Endodermal cell (in vitro differentiated cells): ENCODE data around the gene FUBP1. TPM values are rescaled to one million over a fixed set of nuclear protein-coding genes. Genes with fewer than 3 reads are reported as not detected.
"Not testable (repeated sequence)": the region's sequence is repeated elsewhere in the genome, so short reads cannot be mapped to it uniquely, and the experiment has no call there.

Source experiments
- DNase-seq: peaks from one replicate; pipeline ENCODE4 v3.0.0-alpha.2; 2017
- H3K27ac ChIP-seq: 2 replicates; pipeline ENCODE4 v1.5.1; 2013; ENCODE audit warnings: mild to moderate bottlenecking, low read depth, low read length, moderate library complexity
- H3K27me3 ChIP-seq: 2 replicates; pipeline ENCODE4 v1.6.1; 2013; ENCODE audit warnings: mild to moderate bottlenecking, low read length, moderate library complexity; ENCODE audit not compliant: insufficient read depth, control insufficient read depth, poor library complexity, severe bottlenecking
- H3K36me3 ChIP-seq: 2 replicates; pipeline ENCODE4 v1.7.0; 2013; ENCODE audit warnings: mild to moderate bottlenecking, low read length, moderate library complexity; ENCODE audit not compliant: control insufficient read depth, insufficient read depth
- H3K4me1 ChIP-seq: one replicate; pipeline ENCODE4 v1.7.0; 2013; ENCODE audit warnings: low read length; ENCODE audit not compliant: control insufficient read depth, insufficient read depth
- H3K4me3 ChIP-seq: 2 replicates; pipeline ENCODE4 v1.5.1; 2013; ENCODE audit warnings: mild to moderate bottlenecking, low read length, moderate library complexity
- H3K9ac ChIP-seq: 2 replicates; pipeline ENCODE4 v1.6.1; 2013; ENCODE audit warnings: mild to moderate bottlenecking, low read length, moderate library complexity; ENCODE audit not compliant: poor library complexity, severe bottlenecking; ENCODE audit errors: extremely low read depth
- H3K9me3 ChIP-seq: 2 replicates; pipeline ENCODE4 v1.6.1; 2013; ENCODE audit warnings: mild to moderate bottlenecking, low read length, moderate library complexity; ENCODE audit not compliant: control insufficient read depth
- H3K27ac Mint-ChIP-seq: 2 replicates; pipeline ENCODE4 v1.8.0; 2020; ENCODE audit warnings: mixed read lengths
- H3K27me3 Mint-ChIP-seq: 2 replicates; pipeline ENCODE4 v1.8.0; 2021; ENCODE audit warnings: mild to moderate bottlenecking, mixed read lengths; ENCODE audit not compliant: insufficient read depth
- H3K36me3 Mint-ChIP-seq: 2 replicates; pipeline ENCODE4 v1.8.0; 2020; ENCODE audit warnings: low read depth, mixed read lengths
- H3K4me1 Mint-ChIP-seq: 2 replicates; pipeline ENCODE4 v1.8.0; 2020; ENCODE audit warnings: mixed read lengths
- H3K4me3 Mint-ChIP-seq: 2 replicates; pipeline ENCODE4 v1.8.0; 2020; ENCODE audit warnings: mild to moderate bottlenecking, moderate library complexity, mixed read lengths
- H3K9me3 Mint-ChIP-seq: 2 replicates; pipeline ENCODE4 v1.8.0; 2020; ENCODE audit warnings: mild to moderate bottlenecking, mixed read lengths
- CTCF ChIP-seq: fragments of 200-600 bp; sonication (generic); conservative IDR thresholded peaks from 2 replicates; pipeline ENCODE4 v1.5.0; 2021; ENCODE audit warnings: antibody characterized with exemption, mild to moderate bottlenecking
- WGBS, 2 experiments: methylation state at CpG; one replicate each; pipeline versions ENCODE4 v1.1.5 to v1.1.7; 2013; ENCODE audit warnings: missing lambda C conversion rate in 2 of 2, mixed read lengths in 1 of 2; ENCODE audit not compliant: insufficient coverage in 1 of 2, insufficient read length in 1 of 2; 5-methylcytosine and 5-hydroxymethylcytosine counted together
- total RNA-seq, 2 donors: library from RNA; stranded (reverse); fragmentation: NEBNext Ultra II Directional in 1 of 2; extraction: Animal tissue kit (Norgen Biotek cat#: 25700) in 1 of 2; gene quantifications; 2 replicates in 1 of 2; 3 replicates in 1 of 2; pipeline ENCODE4 v1.2.1, GENCODE V29; 2021

The FUBP1 gene
- total RNA-seq, 2 donors from 2014 or later = 220 to 242 TPM

GRCh38 chr1:77926561-77927357 is 52.1 kb downstream of the FUBP1 start:
- H3K4me1 ChIP-seq = no peaks in the 10 kb centered on the region
- DNase-seq = no peak
- Mint-ChIP-seq H3K36me3 (peaks cover 12% of the 10 kb centered on the region), H3K27me3 (no peaks in the 10 kb centered on the region), H3K4me3 (no peak overlapping the region), H3K4me1 (no peaks in the 10 kb centered on the region), H3K27ac (no peak overlapping the region), H3K9me3 (no peaks in the 10 kb centered on the region)
- no peak overlapping the region for H3K27ac ChIP-seq
- TF ChIP-seq CTCF = no peak
- no peaks in the 10 kb centered on the region for H3K9me3 ChIP-seq
- no peak overlapping the region for H3K9ac ChIP-seq
- WGBS, 2 experiments = 88 to 89% methylated on average over 9 to 11 of the region's 13 CpGs
- no peak overlapping the region for H3K4me3 ChIP-seq
- H3K36me3 ChIP-seq = peaks cover 68% of the 10 kb centered on the region
- no peaks in the 10 kb centered on the region for H3K27me3 ChIP-seq

- Histone ChIP-seq H3K9me3 (no peaks in the 10 kb centered on the region), H3K9ac (no peak overlapping the region), H3K4me1 (no peaks in the 10 kb centered on the region), H3K4me3 (no peak overlapping the region), H3K27me3 (no peaks in the 10 kb centered on the region), H3K27ac (no peak overlapping the region), H3K36me3 (peaks cover 72% of the 10 kb centered on the region)
- H3K9me3 Mint-ChIP-seq = no peaks in the 10 kb centered on the region
- no peak overlapping the region for H3K27ac Mint-ChIP-seq
- no peaks in the 10 kb centered on the region for H3K27me3 Mint-ChIP-seq
- no peak for TF ChIP-seq CTCF
- 89 to 100% methylated on average over 1 to 2 of the region's 2 CpGs for WGBS, 2 experiments
- no peak for DNase-seq
- H3K36me3 Mint-ChIP-seq = peaks cover 12% of the 10 kb centered on the region
- H3K4me3 Mint-ChIP-seq = no peak overlapping the region
- H3K4me1 Mint-ChIP-seq = no peaks in the 10 kb centered on the region
Observed at GRCh38 chr1:77925956-77926355, 52.9 kb downstream of the FUBP1 start.

GRCh38 chr1:77925518-77925917 is 53.4 kb downstream of the FUBP1 start:
- 100% methylated on average over 1 of the region's 1 CpG; no CpG with 5 or more reads in 1 of the 2 experiments for WGBS, 2 experiments
- Mint-ChIP-seq H3K27ac (no peak overlapping the region), H3K27me3 (no peaks in the 10 kb centered on the region), H3K9me3 (no peaks in the 10 kb centered on the region), H3K36me3 (peaks cover 15% of the 10 kb centered on the region), H3K4me1 (no peaks in the 10 kb centered on the region), H3K4me3 (no peak overlapping the region)
- Histone ChIP-seq H3K4me1 (no peaks in the 10 kb centered on the region), H3K9me3 (no peaks in the 10 kb centered on the region), H3K36me3 (peaks cover 72% of the 10 kb centered on the region), H3K27ac (no peak overlapping the region), H3K4me3 (no peak overlapping the region), H3K9ac (no peak overlapping the region), H3K27me3 (no peaks in the 10 kb centered on the region)
- DNase-seq = no peak
- TF ChIP-seq CTCF = no peak

GRCh38 chr1:77918918-77919317 is 60.0 kb downstream of the FUBP1 start:
- H3K9me3 Mint-ChIP-seq, DNase-seq, H3K4me3 Mint-ChIP-seq, H3K27ac ChIP-seq, H3K27me3 ChIP-seq, H3K4me1 Mint-ChIP-seq, H3K4me3 ChIP-seq, H3K4me1 ChIP-seq, H3K9ac ChIP-seq, H3K27me3 Mint-ChIP-seq, H3K27ac Mint-ChIP-seq, H3K9me3 ChIP-seq: not testable (repeated sequence)
- 94 to 100% methylated on average over 1 to 5 of the region's 5 CpGs for WGBS, 2 experiments
- peaks cover 16% of the 10 kb centered on the region for H3K36me3 Mint-ChIP-seq
- peaks cover 55% of the 10 kb centered on the region for H3K36me3 ChIP-seq
